MCF 10A (cell line): ENCODE measurements around the gene CHID1. TPM values are rescaled to one million over a fixed set of nuclear protein-coding genes. Genes with fewer than 3 reads are reported as not detected.
A peak's percentile ranks its signal among the peaks of the same experiment; 100 is the strongest.

ENCODE experiments used
- BruUV-seq: library from RNA; stranded (reverse); fragments of 400-500 nt; replicated peaks from 2 replicates; lab custom pipeline; 2021; lab: Mats Ljungman, UMichigan
- CTCF ChIA-PET: fragments of 300-600 bp; sonication (Branson Sonifier 250); formaldehyde crosslinking; extraction: SDS; loops from one replicate; lab custom pipeline; 2021; ENCODE audit warnings: antibody characterized with exemption, inconsistent platforms; lab: Yijun Ruan, JAX
- POLR2A ChIA-PET: fragments of 300-600, 350-650 bp; sonication (Branson Sonifier 250); formaldehyde crosslinking; extraction: SDS; loops from one replicate; lab custom pipeline; 2020; ENCODE audit warnings: antibody characterized with exemption, inconsistent platforms; lab: Yijun Ruan, JAX
- DNase-seq: peaks from one replicate; pipeline ENCODE4 v3.0.0-alpha.2; 2018; ENCODE audit not compliant: unreplicated experiment
- H3K27ac Mint-ChIP-seq: one replicate; pipeline ENCODE4 v1.8.0; 2022; ENCODE audit warnings: mild to moderate bottlenecking, low read depth, mixed read lengths; ENCODE audit not compliant: unreplicated experiment
- H3K27me3 Mint-ChIP-seq: one replicate; pipeline ENCODE4 v1.8.0; 2022; ENCODE audit warnings: mixed read lengths; ENCODE audit not compliant: insufficient read depth, unreplicated experiment
- H3K36me3 Mint-ChIP-seq: one replicate; pipeline ENCODE4 v1.8.0; 2022; ENCODE audit warnings: mild to moderate bottlenecking, moderate library complexity, mixed read lengths; ENCODE audit not compliant: insufficient read depth, unreplicated experiment
- H3K4me1 Mint-ChIP-seq: one replicate; pipeline ENCODE4 v1.8.0; 2022; ENCODE audit warnings: mixed read lengths; ENCODE audit not compliant: insufficient read depth, unreplicated experiment
- H3K4me3 Mint-ChIP-seq: one replicate; pipeline ENCODE4 v1.8.0; 2022; ENCODE audit warnings: mild to moderate bottlenecking, moderate library complexity, mixed read lengths; ENCODE audit not compliant: unreplicated experiment
- H3K9me3 Mint-ChIP-seq: one replicate; pipeline ENCODE4 v1.8.0; 2022; ENCODE audit warnings: mixed read lengths; ENCODE audit not compliant: unreplicated experiment
- CTCF ChIP-seq: fragments of 200-600 bp; IDR thresholded peaks from one replicate; pipeline ENCODE4 v1.8.0; 2022; ENCODE audit warnings: antibody characterized with exemption, mild to moderate bottlenecking; ENCODE audit not compliant: unreplicated experiment
- intact Hi-C: fragments of 100-400 bp; cut with micrococcal nuclease; formaldehyde crosslinking; loops from 2 replicates; pipeline ENCODE4 v1.14.1; 2022
- total RNA-seq: library from RNA; stranded (reverse); gene quantifications from 2 replicates; pipeline ENCODE4 v1.2.3, GENCODE V29; 2022

Gene CHID1
- total RNA-seq, 1 experiment from 2014 or later: 94.8 TPM

- H3K4me3 Mint-ChIP-seq: no peak overlapping the region
- peaks cover 7% of the 10 kb centered on the region for H3K4me1 Mint-ChIP-seq
- no peaks in the 10 kb centered on the region for H3K27me3 Mint-ChIP-seq
- POLR2A ChIA-PET: interaction anchor here (0.5 to 9.6 kb wide), 5 partner anchors 10 to 129 kb away, joined by 3 to 274 read pairs (median 8); partner anchors contain the start of genes CD151, DEAF1, POLR2L and RPLP2
- H3K27ac Mint-ChIP-seq: no peak overlapping the region
- no peak for TF ChIP-seq CTCF
- no peaks in the 10 kb centered on the region for H3K9me3 Mint-ChIP-seq
- intact Hi-C loops: no loop called here
- no peak for DNase-seq
- peaks cover 42% of the 10 kb centered on the region for H3K36me3 Mint-ChIP-seq
- CTCF ChIA-PET: no interaction called here
- no TSS peak for BruUV-seq
These were observed 86.9 kb downstream of the CHID1 start for GRCh38 chr11:823441-824291.

DNA sequence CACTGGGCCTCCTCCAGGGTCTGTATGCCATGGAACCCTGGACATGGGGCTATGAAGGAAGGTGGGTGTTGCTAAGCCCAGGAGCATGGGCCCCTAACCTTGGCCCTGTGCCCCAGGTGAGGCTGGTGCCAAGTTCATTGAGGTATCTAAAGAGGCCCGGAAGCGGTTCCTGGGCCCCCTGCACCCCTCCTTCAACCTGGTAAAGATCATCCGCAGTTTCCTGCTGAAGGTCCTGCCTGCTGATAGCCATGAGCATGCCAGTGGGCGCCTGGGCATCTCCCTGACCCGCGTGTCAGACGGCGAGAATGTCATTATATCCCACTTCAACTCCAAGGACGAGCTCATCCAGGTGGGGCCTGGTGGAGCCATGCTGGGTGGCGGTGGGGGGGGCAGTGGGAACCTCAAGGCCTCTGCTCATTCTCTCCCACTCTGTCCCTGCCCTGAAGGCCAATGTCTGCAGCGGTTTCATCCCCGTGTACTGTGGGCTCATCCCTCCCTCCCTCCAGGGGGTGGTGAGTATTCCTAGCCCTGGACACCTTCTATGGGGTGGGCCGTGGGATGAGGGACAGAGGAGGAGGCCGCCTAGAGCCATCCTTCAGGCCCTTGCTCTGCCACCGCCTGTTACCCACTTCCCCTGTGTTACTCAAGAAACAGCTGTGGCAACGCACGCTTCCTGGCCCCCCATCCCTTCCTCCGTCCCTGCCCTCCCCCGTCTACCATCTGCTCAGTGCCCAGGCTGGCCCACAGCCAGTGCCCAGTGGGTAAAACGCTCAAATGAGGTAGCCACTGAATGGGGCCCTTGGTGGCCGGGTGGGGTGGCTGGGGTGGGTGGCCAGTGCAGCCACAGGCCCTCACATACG, 88.9 kb downstream of the CHID1 start:
- BruUV-seq: no TSS peak
- no peaks in the 10 kb centered on the region for H3K27me3 Mint-ChIP-seq
- H3K27ac Mint-ChIP-seq: peak overlapping the region; percentile 63
- H3K4me1 Mint-ChIP-seq: peaks cover 11% of the 10 kb centered on the region
- POLR2A ChIA-PET: interaction anchor here (0.6 to 9.6 kb wide), 7 partner anchors 11 to 126 kb away, joined by 3 to 274 read pairs (median 41); partner anchors contain the start of genes CD151, DEAF1, PIDD1 and POLR2L
- no peak for DNase-seq
- intact Hi-C loops: no loop called here
- H3K4me3 Mint-ChIP-seq: peak overlapping the region; percentile 72
- H3K9me3 Mint-ChIP-seq: no peaks in the 10 kb centered on the region
- CTCF ChIA-PET: interaction anchor here (0.8 to 1.6 kb wide), 3 partner anchors 13 to 530 kb away, joined by 3 to 6 read pairs (median 3); no protein-coding TSS in a partner anchor
- peaks cover 42% of the 10 kb centered on the region for H3K36me3 Mint-ChIP-seq
- TF ChIP-seq CTCF: no peak

GRCh38 chr11:820655-821511, 89.7 kb downstream of the CHID1 start:
- H3K4me3 Mint-ChIP-seq: peak overlapping the region; percentile 72
- peak overlapping the region; percentile 40 for H3K27ac Mint-ChIP-seq
- H3K4me1 Mint-ChIP-seq: peaks cover 11% of the 10 kb centered on the region
- intact Hi-C loops: no loop called here
- CTCF ChIA-PET: interaction anchor here (0.8 to 1.6 kb wide), 2 partner anchors 13 to 531 kb away, joined by 3 to 6 read pairs; no protein-coding TSS in a partner anchor
- peak; percentile 91 for DNase-seq
- H3K36me3 Mint-ChIP-seq: peaks cover 42% of the 10 kb centered on the region
- H3K27me3 Mint-ChIP-seq: no peaks in the 10 kb centered on the region
- POLR2A ChIA-PET: interaction anchor here (0.6 to 9.6 kb wide), 10 partner anchors 10 to 125 kb away, joined by 3 to 274 read pairs (median 26); partner anchors contain the start of genes CD151, DEAF1, GATD1 and PIDD1
- H3K9me3 Mint-ChIP-seq: no peaks in the 10 kb centered on the region
- TF ChIP-seq CTCF: no peak
- no TSS peak for BruUV-seq
